ENCODE data around the gene DISC1.

DNA sequence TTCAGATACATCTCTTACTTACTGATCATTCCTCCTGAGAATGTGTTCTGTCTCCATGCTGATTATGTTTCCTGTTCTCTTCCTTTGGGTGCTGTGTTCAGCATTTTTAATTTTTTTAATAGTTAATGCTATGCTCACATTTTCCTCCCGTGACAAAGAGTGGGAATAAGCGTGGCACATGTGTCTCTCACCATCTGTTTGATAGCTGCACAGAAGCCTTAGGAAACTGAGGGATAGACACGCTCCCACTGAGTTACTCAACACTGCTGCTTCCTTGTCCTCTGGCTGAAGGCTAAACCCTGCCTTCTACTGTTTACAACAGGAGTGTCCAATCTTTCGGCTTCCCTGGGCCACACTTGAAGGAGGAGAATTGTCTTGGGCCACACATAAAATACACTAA is 264.2 kb downstream of the DISC1 start:
- TF ChIP-seq, protein P1, sequence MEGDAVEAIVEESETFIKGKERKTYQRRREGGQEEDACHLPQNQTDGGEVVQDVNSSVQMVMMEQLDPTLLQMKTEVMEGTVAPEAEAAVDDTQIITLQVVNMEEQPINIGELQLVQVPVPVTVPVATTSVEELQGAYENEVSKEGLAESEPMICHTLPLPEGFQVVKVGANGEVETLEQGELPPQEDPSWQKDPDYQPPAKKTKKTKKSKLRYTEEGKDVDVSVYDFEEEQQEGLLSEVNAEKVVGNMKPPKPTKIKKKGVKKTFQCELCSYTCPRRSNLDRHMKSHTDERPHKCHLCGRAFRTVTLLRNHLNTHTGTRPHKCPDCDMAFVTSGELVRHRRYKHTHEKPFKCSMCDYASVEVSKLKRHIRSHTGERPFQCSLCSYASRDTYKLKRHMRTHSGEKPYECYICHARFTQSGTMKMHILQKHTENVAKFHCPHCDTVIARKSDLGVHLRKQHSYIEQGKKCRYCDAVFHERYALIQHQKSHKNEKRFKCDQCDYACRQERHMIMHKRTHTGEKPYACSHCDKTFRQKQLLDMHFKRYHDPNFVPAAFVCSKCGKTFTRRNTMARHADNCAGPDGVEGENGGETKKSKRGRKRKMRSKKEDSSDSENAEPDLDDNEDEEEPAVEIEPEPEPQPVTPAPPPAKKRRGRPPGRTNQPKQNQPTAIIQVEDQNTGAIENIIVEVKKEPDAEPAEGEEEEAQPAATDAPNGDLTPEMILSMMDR (IDR thresholded peaks at IDR 0.05): no peak
- no peak for TF ChIP-seq POLR2A (IDR thresholded peaks at IDR 0.05)
- TF ChIP-seq POLR2AphosphoS5 (IDR thresholded peaks at IDR 0.05): no peak
